HepG2 (cell line): ENCODE data around the gene PIEZO2. TPM values are rescaled to one million over a fixed set of nuclear protein-coding genes. Genes with fewer than 3 reads are reported as not detected.

Experiments used
- ARNTL ChIP-seq: sonication (generic); formaldehyde crosslinking; IDR thresholded peaks from 2 replicates; pipeline ENCODE4 v1.4.0; 2020; ENCODE audit warnings: mild to moderate bottlenecking, missing genetic modification reagents
- ELF3 ChIP-seq: IDR thresholded peaks from 2 replicates; pipeline ENCODE4 v1.6.1; 2016; ENCODE audit warnings: missing genetic modification reagents, missing compliant biosample characterization
- HMG20A ChIP-seq: IDR thresholded peaks from 2 replicates; pipeline ENCODE4 v1.6.1; 2016; ENCODE audit warnings: borderline replicate concordance
- MED1 ChIP-seq: sonication (generic); formaldehyde crosslinking; IDR thresholded peaks from 2 replicates; pipeline ENCODE4 v1.4.0; 2020; ENCODE audit warnings: missing genetic modification reagents
- MIXL1 ChIP-seq: IDR thresholded peaks from 2 replicates; pipeline ENCODE4 v1.6.1; 2016
- MTERF4 ChIP-seq: sonication (generic); formaldehyde crosslinking; IDR thresholded peaks from 2 replicates; pipeline ENCODE4 v1.8.0; 2023; ENCODE audit warnings: mild to moderate bottlenecking, missing genetic modification reagents
- MYPOP ChIP-seq: sonication (generic); formaldehyde crosslinking; IDR thresholded peaks from 2 replicates; pipeline ENCODE4 v1.8.1; 2023; ENCODE audit warnings: mild to moderate bottlenecking, moderate library complexity, missing genetic modification reagents
- PRPF4 ChIP-seq: fragments of 200-400 bp; formaldehyde crosslinking; IDR thresholded peaks from 2 replicates; pipeline ENCODE4 v1.6.1; 2016; ENCODE audit warnings: low read length, low read depth; ENCODE audit not compliant: poor library complexity, severe bottlenecking
- RFX3 ChIP-seq: IDR thresholded peaks from 2 replicates; pipeline ENCODE4 v1.6.1; 2016; ENCODE audit warnings: missing biosample characterization, missing genetic modification reagents
- SAP130 ChIP-seq: IDR thresholded peaks from 2 replicates; pipeline ENCODE4 v1.6.1; 2016; ENCODE audit warnings: low read depth
- SOX6 ChIP-seq, 2 experiments: fragments of 450-650 bp in 1 of 2; sonication (generic) in 1 of 2; formaldehyde crosslinking in 1 of 2; IDR thresholded peaks; 2 replicates each; pipeline versions ENCODE4 v1.4.0 to v1.6.1; 2017 to 2020; ENCODE audit warnings: antibody characterized with exemption in 1 of 2, mild to moderate bottlenecking in 1 of 2, missing genetic modification reagents in 1 of 2
- ZBTB34 ChIP-seq: sonication (generic); formaldehyde crosslinking; IDR thresholded peaks from 2 replicates; pipeline ENCODE4 v1.8.0; 2022; ENCODE audit warnings: mild to moderate bottlenecking, missing genetic modification reagents
- ZBTB37 ChIP-seq: sonication (generic); formaldehyde crosslinking; IDR thresholded peaks from 2 replicates; pipeline ENCODE4 v1.4.0; 2020; ENCODE audit warnings: mild to moderate bottlenecking, missing genetic modification reagents
- ZHX2 ChIP-seq, 2 experiments: sonication (generic) in 1 of 2; formaldehyde crosslinking in 1 of 2; IDR thresholded peaks; 2 replicates each; pipeline versions ENCODE4 v1.6.1 to v1.9.0; 2014 to 2022; ENCODE audit warnings: antibody characterized with exemption in 1 of 2, borderline replicate concordance in 1 of 2, inconsistent platforms in 1 of 2, low read depth in 1 of 2, missing genetic modification reagents in 1 of 2
- ZMYM4 ChIP-seq: sonication (generic); formaldehyde crosslinking; IDR thresholded peaks from 2 replicates; pipeline ENCODE4 v1.8.1; 2023; ENCODE audit warnings: mild to moderate bottlenecking, missing genetic modification reagents
- ZNF101 ChIP-seq: sonication (generic); formaldehyde crosslinking; IDR thresholded peaks from 2 replicates; pipeline ENCODE4 v1.4.0; 2020; ENCODE audit warnings: mild to moderate bottlenecking, low read depth, missing genetic modification reagents, borderline replicate concordance
- polyA plus RNA-seq, 8 experiments: library from polyadenylated mRNA; depleted of rRNA in 3 of 8; stranded (reverse) in 7 of 8; unstranded in 1 of 8; fragments of >200 nt; fragmentation: Illumina TruSeq in 4 of 8; extraction: Trizol in 4 of 8; gene quantifications; 2 replicates each; pipeline versions ENCODE4 v1.2.1 to v1.2.3, GENCODE V29; 2011 to 2016; ENCODE audit warnings: low read depth in 4 of 8, missing spikeins in 1 of 8, mixed read lengths in 1 of 8; ENCODE audit not compliant: insufficient read depth in 1 of 8
- total RNA-seq, 5 experiments: library from RNA; depleted of rRNA; stranded (reverse); fragments of >200 nt; fragmentation: Illumina TruSeq; extraction: Trizol; gene quantifications; 2 replicates each; pipeline ENCODE4 v1.2.3, GENCODE V29; 2016; ENCODE audit warnings: low read depth in 1 of 5

PIEZO2 gene
- total and polyA plus RNA-seq, 2 of the 13 experiments (the other 11 are each of a cell fraction or from before 2014, with no cell fraction given) = 15.2 to 27.2 TPM

- TF ChIP-seq MTERF4 (CRISPR knock-in tag) (no peak), MYPOP (no peak), ZNF101 (CRISPR knock-in tag) (no peak), ZBTB37 (CRISPR knock-in tag) (peak; percentile 97), MED1 (CRISPR knock-in tag) (0 out of 2 replicates have a peak, but pooled peaks have one; percentile 33), MIXL1 (CRISPR knock-in tag) (0 out of 2 replicates have a peak, but pooled peaks have one; percentile 17), RFX3 (CRISPR knock-in tag) (peak; percentile 33; the same call in 1 of the 2 replicates), ELF3 (CRISPR knock-in tag) (peak; percentile 29; the same call in 1 of the 2 replicates), ZHX2 (IDR thresholded peaks at IDR 0.05; ENCODE audit: low read depth) (no peak), ZHX2 (CRISPR knock-in tag; IDR thresholded peaks at IDR 0.05; ENCODE audit: borderline replicate concordance) (no peak), HMG20A (0 out of 2 replicates have a peak, but pooled peaks have one; percentile 15), SOX6 (IDR thresholded peaks at IDR 0.05) (no peak), SOX6 (CRISPR knock-in tag; IDR thresholded peaks at IDR 0.05) (peak; percentile 79), ZBTB34 (CRISPR knock-in tag) (peak; percentile 97), SAP130 (CRISPR knock-in tag) (peak; percentile 47), ZMYM4 (CRISPR knock-in tag) (peak; percentile 47; the same call in 1 of the 2 replicates), PRPF4 (no peak), ARNTL (CRISPR knock-in tag) (no peak)
Measured at GRCh38 chr18:10900435-10900834, 248.9 kb downstream of the PIEZO2 start (continued).
